HL-60 (cell line): ENCODE results near the gene HYDIN.

Source experiments
- CTCF ChIP-seq: IDR thresholded peaks from one replicate; pipeline ENCODE4 v1.5.1; 2011; ENCODE audit warnings: low read length, control low read depth, inconsistent platforms; ENCODE audit not compliant: insufficient read depth
- GABPA ChIP-seq: IDR thresholded peaks from 2 replicates; pipeline ENCODE4 v1.6.1; 2012; ENCODE audit warnings: low read depth
- POLR2AphosphoS5 ChIP-seq: IDR thresholded peaks from 2 replicates; pipeline ENCODE4 v1.6.1; 2012; ENCODE audit warnings: low read depth
- REST ChIP-seq: IDR thresholded peaks from 2 replicates; pipeline ENCODE4 v1.6.1; 2012; ENCODE audit warnings: low read depth; ENCODE audit not compliant: insufficient replicate concordance

- TF ChIP-seq POLR2AphosphoS5 (no peak), REST (no peak), CTCF (no peak), GABPA (no peak)
Measured at GRCh38 chr16:70804153-70804733, 426.3 kb downstream of the HYDIN start.
